GM12875 (cell line): Measurements from ENCODE around the gene POLE2.

Experiments used
- H3K4me3 ChIP-seq: one replicate; pipeline ENCODE4 v1.5.1; 2011; ENCODE audit warnings: low read depth, low read length, control low read depth
- TF ChIP-seq, protein P1 (sequence below): IDR thresholded peaks from 2 replicates; pipeline ENCODE4 v1.5.1; 2011; ENCODE audit warnings: low read depth, mild to moderate bottlenecking, control low read depth, inconsistent platforms, low read length, moderate library complexity, borderline replicate concordance; ENCODE audit not compliant: insufficient read depth

The POLE2 gene

DNA sequence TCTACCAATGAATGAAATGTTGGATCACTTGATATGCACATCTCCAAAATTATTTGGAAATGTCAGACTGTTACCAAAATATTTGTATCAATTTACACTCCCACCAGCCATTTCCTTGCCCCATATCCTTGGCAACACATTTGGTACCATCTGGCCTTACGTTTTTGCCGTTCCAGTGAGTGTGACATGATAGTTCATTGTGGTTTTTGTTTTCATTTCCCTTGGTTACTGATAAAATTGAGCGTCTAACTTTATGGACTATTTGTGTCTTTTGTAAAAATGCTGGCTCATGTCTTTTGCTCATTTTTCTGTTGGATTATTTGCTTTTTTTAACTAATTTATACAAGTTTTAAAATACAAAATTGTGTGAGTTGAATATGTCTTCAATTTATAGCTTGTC lies 16.0 kb upstream of the POLE2 start:
- TF ChIP-seq, protein P1, sequence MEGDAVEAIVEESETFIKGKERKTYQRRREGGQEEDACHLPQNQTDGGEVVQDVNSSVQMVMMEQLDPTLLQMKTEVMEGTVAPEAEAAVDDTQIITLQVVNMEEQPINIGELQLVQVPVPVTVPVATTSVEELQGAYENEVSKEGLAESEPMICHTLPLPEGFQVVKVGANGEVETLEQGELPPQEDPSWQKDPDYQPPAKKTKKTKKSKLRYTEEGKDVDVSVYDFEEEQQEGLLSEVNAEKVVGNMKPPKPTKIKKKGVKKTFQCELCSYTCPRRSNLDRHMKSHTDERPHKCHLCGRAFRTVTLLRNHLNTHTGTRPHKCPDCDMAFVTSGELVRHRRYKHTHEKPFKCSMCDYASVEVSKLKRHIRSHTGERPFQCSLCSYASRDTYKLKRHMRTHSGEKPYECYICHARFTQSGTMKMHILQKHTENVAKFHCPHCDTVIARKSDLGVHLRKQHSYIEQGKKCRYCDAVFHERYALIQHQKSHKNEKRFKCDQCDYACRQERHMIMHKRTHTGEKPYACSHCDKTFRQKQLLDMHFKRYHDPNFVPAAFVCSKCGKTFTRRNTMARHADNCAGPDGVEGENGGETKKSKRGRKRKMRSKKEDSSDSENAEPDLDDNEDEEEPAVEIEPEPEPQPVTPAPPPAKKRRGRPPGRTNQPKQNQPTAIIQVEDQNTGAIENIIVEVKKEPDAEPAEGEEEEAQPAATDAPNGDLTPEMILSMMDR: no peak
- no peak overlapping the region for H3K4me3 ChIP-seq

DNA sequence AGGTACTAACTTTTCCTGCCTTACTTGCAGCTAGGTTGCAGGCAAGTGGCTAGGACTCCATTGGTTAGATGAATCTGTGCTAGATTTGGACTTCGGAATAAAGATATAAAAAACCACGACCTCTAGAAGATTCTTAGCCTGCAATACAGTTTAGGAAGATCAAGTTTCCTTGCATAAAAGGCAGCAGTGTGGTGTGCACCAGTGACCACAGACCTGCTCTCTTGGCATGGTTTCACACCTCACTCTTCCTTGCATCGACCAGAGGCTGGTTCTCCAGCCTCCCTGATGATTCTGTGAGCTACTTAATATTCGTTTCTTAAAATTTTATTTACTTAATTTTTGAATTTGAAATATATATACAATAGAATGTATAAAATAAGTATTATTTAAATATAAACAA lies 14.7 kb upstream of the POLE2 start:
- H3K4me3 ChIP-seq: no peak overlapping the region
- TF ChIP-seq, protein P1: no peak

DNA sequence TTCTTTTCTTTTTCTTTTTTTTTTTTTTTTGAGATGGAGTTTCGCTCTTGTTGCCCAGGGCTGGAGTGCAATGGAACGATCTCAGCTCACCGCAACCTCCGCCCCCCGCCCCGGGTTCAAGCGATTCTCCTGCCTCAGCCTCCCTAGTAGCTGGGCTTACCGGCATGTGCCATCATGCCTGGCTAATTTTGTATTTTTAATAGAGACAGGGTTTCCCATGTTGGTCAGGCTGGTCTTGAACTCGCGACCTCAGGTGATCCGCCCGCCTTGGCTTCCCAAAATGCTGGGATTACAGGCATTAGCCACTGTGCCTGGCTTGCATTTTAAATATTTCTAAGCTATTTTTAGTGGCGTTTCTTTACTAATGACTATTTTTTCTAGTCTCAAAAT lies 5.7 kb upstream of the POLE2 start:
- peak overlapping the region; percentile 58 for H3K4me3 ChIP-seq

DNA sequence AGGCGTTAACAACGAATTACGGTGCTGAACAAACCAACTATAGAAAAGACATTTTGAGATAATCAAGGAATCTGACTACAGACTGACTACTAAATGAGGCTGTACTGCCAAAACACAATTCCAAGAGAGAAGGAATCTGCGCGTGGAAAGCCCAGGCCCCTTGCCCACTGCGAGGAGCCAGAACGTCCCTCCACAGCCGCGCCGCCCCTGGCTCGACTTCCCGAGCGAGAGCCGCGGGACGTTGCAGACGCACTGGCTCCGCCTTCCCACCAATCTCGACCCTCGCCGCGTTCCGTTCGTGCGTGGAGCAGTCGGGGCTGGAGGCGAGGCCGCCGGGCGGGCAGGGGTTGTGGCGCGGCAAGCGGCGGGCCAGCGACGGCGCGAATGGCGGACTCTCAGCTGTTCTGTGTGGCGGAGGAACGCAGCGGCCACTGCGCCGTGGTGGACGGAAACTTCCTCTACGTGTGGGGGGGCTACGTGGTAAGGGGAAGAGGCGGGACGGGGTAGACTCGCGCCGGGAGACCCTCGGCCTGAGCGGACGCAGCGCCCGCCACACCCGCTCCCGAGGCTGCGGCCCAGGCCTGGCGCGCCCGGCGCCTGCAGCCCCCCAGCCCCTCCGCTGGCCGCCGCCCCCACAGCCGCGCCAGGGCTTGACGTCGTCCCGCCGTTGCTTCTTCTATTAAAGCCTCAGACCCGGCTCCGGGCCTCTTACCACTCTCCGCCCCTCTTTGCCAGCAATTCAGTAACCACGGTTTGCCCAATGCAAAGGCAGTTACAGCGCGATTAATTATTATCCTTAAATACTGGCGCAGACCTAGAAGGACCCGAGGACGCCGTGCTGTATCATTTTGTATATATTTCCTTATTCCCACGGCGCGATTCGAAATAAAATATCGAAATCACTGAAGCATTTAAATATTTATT lies 5.1 kb upstream of the POLE2 start, which contains the start of gene KLHDC1:
KLHDC1 (plus strand) TSS at position 310 of the 924 bp plus-strand sequence; CDS start at position 385, 75 bp downstream.
- TF ChIP-seq, protein P1: no peak
- H3K4me3 ChIP-seq: peak within 1 kb of the TSS; percentile 58

DNA sequence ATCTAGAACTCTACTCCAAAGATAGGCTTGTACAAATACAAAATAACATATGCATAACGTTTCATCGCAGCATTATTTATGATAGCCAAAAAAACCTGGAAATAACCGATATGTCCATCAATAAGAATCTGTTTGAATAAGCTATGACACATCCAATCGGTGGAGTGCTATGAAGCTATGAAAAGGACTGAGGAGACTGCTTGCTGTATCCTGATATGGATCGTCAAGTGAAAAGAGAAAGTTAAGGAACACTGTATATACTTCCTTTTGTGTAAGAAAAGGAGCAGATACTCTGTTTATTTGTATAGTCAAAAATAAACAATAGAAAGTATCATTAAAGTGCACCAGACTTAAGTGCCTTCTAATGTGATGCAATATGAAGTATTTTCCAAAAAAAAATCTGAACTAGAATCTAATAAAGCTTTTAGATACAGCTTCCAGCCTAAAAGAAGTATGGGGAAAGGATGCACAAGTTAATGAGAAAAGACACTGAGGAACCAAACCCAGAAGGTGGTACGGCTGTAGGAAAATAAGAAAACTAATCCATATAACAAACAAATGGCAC lies 4.3 kb upstream of the POLE2 start:
- no peak overlapping the region for H3K4me3 ChIP-seq
- TF ChIP-seq, protein P1: no peak

DNA sequence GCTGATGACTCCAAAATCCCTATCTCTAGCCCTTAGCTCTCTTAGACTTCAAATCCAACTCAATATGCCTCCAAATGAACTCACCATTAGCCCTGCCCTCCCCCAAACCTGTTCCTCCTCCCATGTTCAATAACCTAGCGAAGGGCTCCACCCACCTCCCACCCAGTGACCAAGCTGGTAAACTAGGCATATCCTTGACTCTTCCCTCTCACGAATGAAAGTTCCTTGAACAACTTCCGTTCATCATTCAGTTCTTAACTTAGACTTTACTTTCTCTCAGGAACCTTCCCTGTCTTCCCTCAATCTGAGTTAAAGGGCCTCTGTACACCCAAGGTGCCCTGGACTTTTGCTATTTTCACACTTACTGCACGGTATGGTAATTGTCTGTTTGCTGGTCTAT lies 3.0 kb upstream of the POLE2 start:
- TF ChIP-seq, protein P1: no peak
- no peak overlapping the region for H3K4me3 ChIP-seq

DNA sequence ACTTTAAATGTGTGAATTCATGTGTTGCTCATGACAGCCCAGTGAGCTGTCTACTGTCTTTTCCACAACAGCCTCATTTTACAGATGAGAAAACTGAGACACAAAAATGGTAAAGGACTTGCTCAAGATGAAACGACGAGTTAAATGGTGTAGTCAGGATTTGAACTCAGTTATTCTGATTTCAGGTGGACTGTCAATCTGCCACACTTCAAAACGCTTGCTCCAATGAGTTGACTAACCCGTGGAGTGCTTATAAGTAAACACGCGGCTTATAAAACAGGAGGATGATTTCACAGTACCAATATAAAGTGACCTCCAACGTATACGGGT lies 652 bp upstream of the POLE2 start:
- TF ChIP-seq, protein P1: no peak
- no peak overlapping the region for H3K4me3 ChIP-seq
